ENCODE results near the gene RTP3. TPM values are rescaled to one million over a fixed set of nuclear protein-coding genes. Genes with fewer than 3 reads are reported as not detected.
A peak's percentile ranks its signal among the peaks of the same experiment; 100 is the strongest.
"Not testable (repeated sequence)": the region's sequence is repeated elsewhere in the genome, so short reads cannot be mapped to it uniquely, and the experiment has no call there.

RTP3 gene
- total and polyA plus RNA-seq, 12 donors: not detected

DNA sequence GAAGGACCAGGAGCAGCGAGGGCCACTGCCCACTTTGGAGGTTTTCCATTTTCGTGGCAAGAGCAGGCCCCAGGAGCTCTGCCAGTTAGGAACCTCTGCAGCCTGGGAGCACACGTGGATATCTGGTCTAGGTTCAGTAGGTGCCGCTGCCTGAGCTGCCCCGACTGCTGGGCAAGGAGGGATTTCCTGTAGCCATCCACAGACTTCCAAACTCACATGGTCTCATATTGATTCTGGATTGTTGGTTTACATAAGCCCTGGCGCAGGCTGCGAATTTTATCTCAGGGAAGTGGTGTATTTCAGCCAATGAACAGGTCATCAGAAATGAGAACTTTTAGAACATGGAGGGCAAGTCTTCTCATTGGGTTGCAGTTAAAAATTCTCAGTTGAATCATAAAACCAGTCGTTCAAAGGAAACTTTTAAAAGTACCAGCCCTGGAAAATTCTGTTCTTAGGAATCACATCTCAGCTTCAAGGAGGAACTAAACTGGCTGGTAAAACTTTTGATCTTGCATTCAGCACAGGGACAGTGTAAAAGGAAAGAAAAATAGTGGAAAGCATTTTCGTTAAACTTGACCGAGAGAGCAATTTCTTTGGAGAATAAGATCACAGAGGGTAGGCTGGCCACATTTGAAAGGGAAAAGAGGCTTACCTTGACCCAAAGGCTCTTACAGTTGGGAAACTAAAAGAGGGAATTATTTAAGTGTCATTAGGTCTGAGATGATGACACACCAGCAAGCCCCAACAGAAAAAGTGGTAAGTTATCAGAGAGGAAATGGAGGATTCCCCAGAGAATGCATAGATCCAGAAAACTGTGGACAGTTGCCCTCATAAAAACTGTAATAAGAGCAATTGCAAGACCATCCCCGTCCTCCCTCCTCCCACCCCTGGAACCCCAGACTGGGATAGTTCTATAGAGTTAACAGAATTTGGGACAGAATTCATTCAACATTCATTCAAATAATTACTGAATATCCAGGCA lies 6.4 kb upstream of the RTP3 start:
- peaks cover 0 to 35% (median 18%) of the 10 kb centered on the region in 9 donors for H3K4me1 ChIP-seq
- no peak overlapping the region for H3K4me3 ChIP-seq
- no peaks in the 10 kb centered on the region for H3K27me3 ChIP-seq
- 62% methylated on average over 11 of the region's 11 CpGs for WGBS, 2 donors
- DNase-seq (no peak), ATAC-seq (peak in 5 of 8 donors; percentile 45 to 64 (median 50))
- intact Hi-C loops (cut with DNase I): loop anchor here in 4 of 10 donors (5.0 kb wide), 2 partner anchors 61 to 66 kb away; no protein-coding TSS in a partner anchor
- no peaks in the 10 kb centered on the region for H3K9me3 ChIP-seq
- H3K27ac ChIP-seq: peak overlapping the region in 9 of 10 donors; percentile 9 to 67 (median 36)
- no peaks in the 10 kb centered on the region for H3K36me3 ChIP-seq
- TF ChIP-seq, protein P1, sequence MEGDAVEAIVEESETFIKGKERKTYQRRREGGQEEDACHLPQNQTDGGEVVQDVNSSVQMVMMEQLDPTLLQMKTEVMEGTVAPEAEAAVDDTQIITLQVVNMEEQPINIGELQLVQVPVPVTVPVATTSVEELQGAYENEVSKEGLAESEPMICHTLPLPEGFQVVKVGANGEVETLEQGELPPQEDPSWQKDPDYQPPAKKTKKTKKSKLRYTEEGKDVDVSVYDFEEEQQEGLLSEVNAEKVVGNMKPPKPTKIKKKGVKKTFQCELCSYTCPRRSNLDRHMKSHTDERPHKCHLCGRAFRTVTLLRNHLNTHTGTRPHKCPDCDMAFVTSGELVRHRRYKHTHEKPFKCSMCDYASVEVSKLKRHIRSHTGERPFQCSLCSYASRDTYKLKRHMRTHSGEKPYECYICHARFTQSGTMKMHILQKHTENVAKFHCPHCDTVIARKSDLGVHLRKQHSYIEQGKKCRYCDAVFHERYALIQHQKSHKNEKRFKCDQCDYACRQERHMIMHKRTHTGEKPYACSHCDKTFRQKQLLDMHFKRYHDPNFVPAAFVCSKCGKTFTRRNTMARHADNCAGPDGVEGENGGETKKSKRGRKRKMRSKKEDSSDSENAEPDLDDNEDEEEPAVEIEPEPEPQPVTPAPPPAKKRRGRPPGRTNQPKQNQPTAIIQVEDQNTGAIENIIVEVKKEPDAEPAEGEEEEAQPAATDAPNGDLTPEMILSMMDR (IDR thresholded peaks at IDR 0.05): no peak

DNA sequence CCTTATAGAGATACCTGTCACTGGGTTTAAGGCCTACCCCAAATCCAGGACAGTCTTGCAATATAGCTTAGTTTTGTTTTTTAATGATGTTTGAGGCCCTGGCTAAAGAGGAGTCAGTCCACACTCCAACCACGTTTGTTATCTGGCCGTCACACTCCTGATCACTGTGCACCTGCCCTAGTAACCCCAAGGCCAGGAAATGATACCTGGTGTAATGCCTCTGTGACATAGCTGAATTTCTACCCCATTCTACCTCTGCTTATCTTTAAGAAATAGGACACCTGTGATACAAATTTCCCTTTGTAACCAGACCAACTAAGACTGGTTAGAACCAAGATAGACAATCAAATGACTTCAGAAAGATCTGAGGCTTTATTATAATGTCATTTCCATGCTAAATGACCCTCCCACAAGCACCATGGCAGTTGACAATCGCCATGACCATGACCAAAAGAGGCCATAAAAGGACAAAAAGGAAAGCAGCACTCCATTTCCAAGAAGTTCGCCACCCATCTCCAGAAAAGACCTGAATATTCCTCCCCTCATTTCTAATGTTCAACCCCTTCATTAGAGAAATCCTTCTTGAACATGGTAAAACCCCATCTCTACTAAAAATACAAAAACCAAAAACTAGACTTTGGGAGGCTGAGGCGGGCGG lies 4.8 kb upstream of the RTP3 start:
- Histone ChIP-seq H3K4me3 (no peak overlapping the region), H3K9me3 (no peaks in the 10 kb centered on the region), H3K4me1 (peaks cover 0 to 45% (median 18%) of the 10 kb centered on the region in 9 donors), H3K36me3 (no peaks in the 10 kb centered on the region), H3K27ac (no peak overlapping the region), H3K27me3 (no peaks in the 10 kb centered on the region)
- TF ChIP-seq, protein P1 (IDR thresholded peaks at IDR 0.05): no peak
- DNase-seq (no peak), ATAC-seq (no peak)
- intact Hi-C loops (cut with DNase I): loop anchor here in 4 of 10 donors (5.0 kb wide), 2 partner anchors 59 to 64 kb away; no protein-coding TSS in a partner anchor
- 93% methylated on average over 6 of the region's 6 CpGs for WGBS, 2 donors

DNA sequence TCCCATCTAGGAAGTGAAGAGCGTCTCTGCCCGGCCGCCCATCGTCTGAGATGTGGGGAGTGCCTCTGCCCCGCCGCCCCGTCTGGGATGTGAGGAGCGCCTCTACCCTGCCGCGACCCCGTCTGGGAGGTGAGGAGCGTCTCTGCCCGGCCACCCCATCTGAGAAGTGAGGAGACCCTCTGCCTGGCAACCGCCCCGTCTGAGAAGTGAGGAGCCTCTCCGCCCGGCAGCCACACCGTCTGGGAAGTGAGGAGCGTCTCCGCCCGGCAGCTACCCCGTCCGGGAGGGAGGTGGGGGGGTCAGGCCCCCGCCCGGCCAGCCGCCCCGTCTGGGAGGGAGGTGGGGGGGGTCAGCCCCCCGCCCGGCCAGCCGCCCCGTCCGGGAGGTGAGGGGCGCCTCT lies 3.3 kb upstream of the RTP3 start:
- H3K4me3 ChIP-seq, H3K27me3 ChIP-seq, H3K9me3 ChIP-seq, H3K27ac ChIP-seq, DNase-seq, H3K36me3 ChIP-seq, ATAC-seq: not testable (repeated sequence)
- intact Hi-C loops (cut with DNase I): loop anchor here in 4 of 10 donors (5.0 kb wide), 2 partner anchors 58 to 63 kb away; no protein-coding TSS in a partner anchor
- WGBS, 2 donors: 91 to 92% methylated on average over 18 to 29 of the region's 33 CpGs
- H3K4me1 ChIP-seq: peaks cover 0 to 48% (median 12%) of the 10 kb centered on the region in 9 donors

DNA sequence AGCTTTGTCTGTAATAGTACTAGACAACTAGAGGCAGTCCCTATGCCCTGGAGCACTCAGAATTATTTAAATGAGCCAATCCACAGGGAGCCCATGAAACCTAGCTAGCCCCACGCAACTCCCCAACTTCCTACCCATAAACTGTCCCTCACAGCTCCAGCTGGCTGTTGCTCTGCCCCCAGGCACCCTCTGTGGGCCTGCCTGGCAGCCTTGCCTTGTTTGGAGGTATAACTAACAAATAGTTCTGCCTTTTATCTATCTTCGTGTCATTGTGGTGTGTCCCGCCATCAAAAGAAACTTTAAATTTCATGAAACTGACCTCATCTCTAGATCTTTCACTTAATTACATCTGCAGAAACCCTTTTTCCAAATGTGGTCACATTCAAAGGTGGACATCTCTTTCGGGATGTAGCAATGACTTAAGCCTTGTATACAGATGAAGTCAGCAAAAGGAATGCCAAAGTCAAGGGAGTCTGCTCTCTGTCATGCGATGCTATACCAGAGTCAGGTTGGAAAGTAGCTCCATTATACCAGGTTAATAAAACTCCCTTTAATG lies 1.8 kb upstream of the RTP3 start:
- peaks cover 0 to 37% (median 11%) of the 10 kb centered on the region in 9 donors for H3K4me1 ChIP-seq
- H3K27ac ChIP-seq: no peak overlapping the region
- DNase-seq (no peak), ATAC-seq (peak in 1 of 8 donors; percentile 24)
- intact Hi-C loops (cut with DNase I): loop anchor here in 1 of 10 donors (5.0 kb wide), 1 partner anchor 56 kb away; no protein-coding TSS in a partner anchor
- WGBS, 2 donors: 73 to 80% methylated on average over 5 of the region's 5 CpGs
- H3K4me3 ChIP-seq: no peak overlapping the region
- no peaks in the 10 kb centered on the region for H3K36me3 ChIP-seq
- H3K9me3 ChIP-seq: no peaks in the 10 kb centered on the region
- no peaks in the 10 kb centered on the region for H3K27me3 ChIP-seq
- TF ChIP-seq, protein P1 (IDR thresholded peaks at IDR 0.05): no peak

Data from heart right ventricle (tissue), 16 donors.